ENCODE results near the gene NUBP1.
"Not testable (repeated sequence)": the region's sequence is repeated elsewhere in the genome, so short reads cannot be mapped to it uniquely, and the experiment has no call there.

NUBP1 gene

DNA sequence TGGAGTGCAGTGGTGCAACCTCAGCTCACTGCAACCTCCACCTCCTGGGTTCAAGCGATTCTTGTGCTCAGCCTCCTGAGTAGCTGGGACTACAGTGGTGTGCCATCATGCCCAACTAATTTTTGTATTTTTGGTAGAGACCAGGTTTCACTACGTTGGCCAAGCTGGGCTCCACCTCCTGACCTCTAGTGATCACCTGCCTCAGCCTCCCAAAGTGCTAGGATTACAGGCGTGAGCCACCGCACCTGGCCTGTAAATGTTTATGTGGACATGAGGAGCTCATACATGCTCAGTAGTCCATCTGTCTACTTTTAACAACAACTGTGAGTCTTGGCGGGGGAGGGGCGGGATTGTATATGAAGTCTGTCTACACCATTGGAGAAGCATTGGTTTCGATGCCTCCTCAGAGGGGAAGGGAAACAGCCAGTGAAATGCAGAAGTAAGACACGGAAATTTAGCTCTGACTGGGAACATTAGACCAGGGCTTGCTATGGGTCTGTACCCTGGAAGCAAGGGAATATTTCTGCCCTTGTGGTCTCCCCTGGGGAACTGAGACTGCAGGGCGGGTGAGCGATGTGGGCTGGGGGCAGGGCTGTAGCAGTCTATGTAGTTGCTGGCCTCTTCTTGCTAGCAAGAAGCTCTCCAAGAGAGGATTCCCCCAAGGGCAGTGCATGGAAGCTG is 9.3 kb downstream of the NUBP1 start:
- DNase-seq, result no peak

GRCh38 chr16:10753670-10754069 is 10.0 kb downstream of the NUBP1 start:
- no peak for DNase-seq

- DNase-seq, result no peak
Measured at GRCh38 chr16:10754941-10755340, 11.3 kb downstream of the NUBP1 start.

DNA sequence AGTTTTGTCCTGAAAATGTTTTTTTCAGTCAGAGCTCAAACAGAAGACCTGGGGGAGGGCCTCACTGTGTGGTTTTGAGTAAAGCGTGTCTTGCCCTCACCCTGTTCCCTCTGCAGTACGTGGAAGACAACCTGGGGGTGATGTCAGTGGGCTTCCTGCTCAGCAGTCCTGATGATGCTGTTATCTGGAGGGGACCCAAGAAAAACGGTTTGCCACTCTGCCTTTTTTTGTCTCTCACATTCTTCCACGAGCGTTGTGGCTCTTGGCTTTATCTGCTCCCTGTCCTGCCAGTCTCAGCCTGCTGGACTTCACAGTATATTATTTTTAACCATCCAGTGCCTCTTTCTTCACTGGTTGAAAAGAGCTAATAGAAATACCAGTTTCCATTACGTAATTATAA is 12.9 kb downstream of the NUBP1 start:
- no peak for DNase-seq

DNA sequence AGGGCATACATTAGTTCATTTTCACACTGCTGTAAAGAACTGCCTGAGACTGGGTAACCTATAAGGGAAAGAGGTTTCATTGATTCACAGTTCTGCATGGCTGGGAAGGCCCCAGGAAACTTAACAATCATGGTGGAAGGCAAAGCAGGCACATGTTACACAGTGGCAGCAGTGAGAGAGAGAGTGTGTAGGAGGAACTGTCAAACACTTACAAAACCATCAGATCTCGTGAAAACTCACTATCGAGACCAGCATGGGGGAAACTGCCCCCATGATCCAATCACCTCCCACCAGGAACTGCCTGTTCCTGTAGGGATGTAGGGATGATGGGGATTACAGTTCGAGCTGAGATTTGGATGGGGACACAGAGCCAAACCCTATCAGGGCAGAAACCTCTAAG is 17.2 kb downstream of the NUBP1 start:
- DNase-seq, result no peak

DNA sequence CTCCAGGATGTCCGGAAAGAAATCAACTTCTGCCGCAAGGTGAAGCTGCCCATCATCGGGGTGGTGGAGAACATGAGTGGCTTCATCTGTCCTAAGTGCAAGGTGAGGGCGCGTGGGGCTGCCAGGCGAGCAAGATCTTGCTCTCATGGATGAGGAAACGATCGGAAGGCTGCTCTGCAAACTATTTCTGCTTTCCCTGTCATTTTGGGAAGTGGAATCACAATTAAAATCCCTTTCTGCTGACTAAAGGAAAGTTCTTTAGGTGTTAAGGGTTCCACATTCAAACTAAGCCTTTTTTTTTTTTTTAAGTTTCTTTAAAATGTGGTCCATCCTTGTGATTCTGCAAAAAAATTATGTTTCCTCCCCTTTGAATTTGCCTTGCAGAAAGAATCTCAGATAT is 17.7 kb downstream of the NUBP1 start:
- no peak for DNase-seq

GRCh38 chr16:10762336-10763016 is 18.8 kb downstream of the NUBP1 start:
- no peak for DNase-seq

- no peak for DNase-seq
Measured at GRCh38 chr16:10763456-10763855, 19.8 kb downstream of the NUBP1 start.

- no peak for DNase-seq
Measured at GRCh38 chr16:10765772-10766171, 22.1 kb downstream of the NUBP1 start.

GRCh38 chr16:10767127-10767526 is 23.5 kb downstream of the NUBP1 start:
- DNase-seq, result no peak

- DNase-seq, result no peak
Measured at GRCh38 chr16:10769381-10769780, 25.7 kb downstream of the NUBP1 start.

- no peak for DNase-seq
Measured at GRCh38 chr16:10770907-10771306, 27.3 kb downstream of the NUBP1 start.

DNA sequence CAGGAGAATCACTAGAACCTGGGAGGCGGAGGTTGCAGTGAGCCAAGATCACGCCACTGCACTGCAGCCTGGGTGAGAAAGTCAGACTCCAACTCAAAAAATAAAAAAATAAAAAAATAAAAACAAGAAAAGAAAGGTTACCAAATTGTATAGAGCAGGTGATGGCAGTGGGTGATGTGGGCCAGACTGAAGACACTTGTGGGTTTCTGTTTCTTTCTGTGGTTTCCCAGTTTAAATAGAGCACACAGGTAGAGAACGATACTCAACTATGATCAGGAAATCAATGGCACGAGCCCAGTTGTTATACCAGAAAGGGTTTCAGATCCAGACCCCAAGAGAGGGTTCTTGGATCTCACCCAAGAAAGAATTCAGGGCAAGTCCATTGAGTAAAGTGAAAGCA is 32.6 kb downstream of the NUBP1 start:
- no peak for DNase-seq

- DNase-seq, result not testable (repeated sequence)
Measured at GRCh38 chr16:10776923-10777322, 33.3 kb downstream of the NUBP1 start.

DNA sequence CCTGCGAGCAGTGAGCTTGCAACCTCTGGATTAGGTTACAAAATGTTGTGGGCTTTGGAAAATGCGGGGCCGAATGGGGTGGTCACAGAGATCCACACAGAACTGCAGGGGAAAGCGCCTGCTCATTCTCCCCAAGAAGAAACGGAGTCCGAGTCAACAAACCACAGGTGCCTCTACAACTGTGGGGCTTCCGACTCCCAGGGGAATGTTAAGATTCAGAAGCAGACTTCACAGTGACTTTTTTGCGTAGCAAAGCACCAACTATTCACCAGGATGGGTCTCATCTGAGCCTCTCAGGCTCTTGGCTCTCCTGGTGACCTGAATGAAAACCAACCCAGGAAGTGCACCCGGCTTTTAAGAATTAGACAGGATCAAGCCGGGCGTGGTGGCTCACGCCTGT is 33.7 kb downstream of the NUBP1 start:
- no peak for DNase-seq

- DNase-seq, result not testable (repeated sequence)
Measured at GRCh38 chr16:10779908-10780307, 36.3 kb downstream of the NUBP1 start.

GRCh38 chr16:10780628-10781027 is 37.0 kb downstream of the NUBP1 start:
- no peak for DNase-seq

DNA sequence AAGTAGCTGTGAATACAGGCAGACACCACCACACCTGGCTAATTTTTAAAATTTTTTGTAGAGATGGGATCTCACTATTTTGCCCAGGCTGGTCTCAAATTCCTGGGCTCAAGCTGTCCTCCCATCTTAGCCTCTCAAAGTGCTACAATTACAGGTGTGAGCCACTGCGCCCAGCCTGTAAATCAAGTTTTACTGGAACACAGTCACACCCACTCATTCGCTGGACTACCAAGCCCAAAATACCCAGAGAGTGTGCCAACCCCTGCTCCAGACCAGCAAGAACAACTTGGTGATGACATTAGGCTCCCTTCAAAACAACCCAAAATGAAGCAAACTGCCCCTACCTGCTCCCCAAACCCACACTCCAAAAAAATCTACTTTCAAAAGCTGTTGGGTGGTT is 39.0 kb downstream of the NUBP1 start:
- no peak for DNase-seq

- no peak for DNase-seq
Measured at GRCh38 chr16:10787304-10787703, 43.7 kb downstream of the NUBP1 start.

GRCh38 chr16:10788630-10789029 is 45.0 kb downstream of the NUBP1 start:
- DNase-seq, result not testable (repeated sequence)

DNA sequence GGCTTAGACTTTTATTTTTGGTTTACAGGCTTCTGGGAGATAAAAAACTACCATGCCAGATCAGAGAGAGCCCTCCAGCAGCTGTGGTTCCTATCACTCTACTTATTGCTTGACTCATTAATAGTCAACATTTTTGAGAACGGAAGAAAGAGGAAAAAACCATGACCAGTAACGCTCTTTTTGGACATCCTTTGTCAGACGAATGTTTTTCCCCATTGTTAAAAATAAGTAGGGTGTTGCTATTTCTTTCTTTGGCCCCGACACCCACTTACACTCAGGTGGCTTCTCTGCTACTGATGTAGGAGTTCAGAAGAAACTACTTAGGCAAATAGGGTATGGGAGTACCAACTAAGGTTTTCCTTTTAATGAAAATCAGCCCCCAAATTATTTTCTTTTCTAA is 47.4 kb downstream of the NUBP1 start:
- no peak for DNase-seq

DNA sequence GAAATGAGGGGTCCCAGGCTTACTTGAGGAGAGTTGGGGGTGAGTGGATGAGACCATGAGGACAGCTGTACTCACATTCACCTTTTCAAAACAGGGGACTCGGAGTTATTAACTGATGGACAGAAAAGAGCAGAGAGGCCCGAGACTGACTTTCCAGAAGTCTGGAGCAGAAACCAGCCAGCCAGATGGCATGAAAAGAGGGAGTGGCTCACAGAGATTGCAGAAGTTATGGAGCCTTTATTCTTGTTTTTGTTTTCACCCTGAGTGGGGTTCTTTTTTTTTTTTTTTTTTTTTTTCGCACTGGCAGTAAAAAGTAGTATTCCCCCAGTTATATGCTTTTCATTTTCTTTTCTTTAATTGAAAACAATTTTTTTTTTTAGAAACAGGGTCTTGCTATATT is 56.1 kb downstream of the NUBP1 start:
- DNase-seq, result no peak

DNA sequence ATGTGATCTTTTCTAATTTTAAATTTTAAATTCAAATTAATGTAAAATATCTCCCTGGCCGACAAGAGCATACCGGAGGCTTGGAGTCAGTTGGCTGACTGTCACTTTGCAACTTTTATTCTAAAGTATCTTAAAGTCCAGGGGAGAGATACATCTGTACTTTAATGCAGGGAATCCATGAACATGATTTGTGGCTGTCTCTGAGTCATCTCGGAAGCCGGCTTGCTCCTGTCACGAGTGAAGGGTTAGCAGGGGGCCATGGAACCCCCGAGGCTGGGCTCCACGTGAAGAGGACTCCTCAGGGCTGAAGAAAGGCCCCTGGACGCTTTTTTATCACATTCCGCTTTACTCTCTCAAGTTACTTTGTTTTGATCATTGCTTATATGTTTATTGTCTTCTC is 61.7 kb downstream of the NUBP1 start:
- DNase-seq, result no peak

DNA sequence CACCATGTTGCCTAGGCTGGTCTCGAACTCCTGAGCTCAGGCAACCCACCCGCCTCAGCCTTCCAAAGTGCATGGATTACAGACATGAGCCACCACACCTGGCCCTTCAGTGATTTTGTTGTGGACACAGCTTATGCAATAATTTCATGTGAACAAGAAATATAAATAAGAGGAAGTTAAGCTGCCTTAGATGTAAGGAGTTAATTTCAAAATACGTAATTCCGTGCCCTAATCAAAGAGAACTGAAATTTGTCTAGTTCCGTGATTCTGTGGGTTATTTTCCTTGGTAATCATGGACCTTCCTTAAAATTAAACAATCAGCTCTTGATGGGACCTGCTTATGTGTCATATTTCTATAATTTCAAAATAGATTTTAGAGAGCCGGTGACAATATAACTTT is 63.1 kb downstream of the NUBP1 start:
- DNase-seq, result no peak

DNA sequence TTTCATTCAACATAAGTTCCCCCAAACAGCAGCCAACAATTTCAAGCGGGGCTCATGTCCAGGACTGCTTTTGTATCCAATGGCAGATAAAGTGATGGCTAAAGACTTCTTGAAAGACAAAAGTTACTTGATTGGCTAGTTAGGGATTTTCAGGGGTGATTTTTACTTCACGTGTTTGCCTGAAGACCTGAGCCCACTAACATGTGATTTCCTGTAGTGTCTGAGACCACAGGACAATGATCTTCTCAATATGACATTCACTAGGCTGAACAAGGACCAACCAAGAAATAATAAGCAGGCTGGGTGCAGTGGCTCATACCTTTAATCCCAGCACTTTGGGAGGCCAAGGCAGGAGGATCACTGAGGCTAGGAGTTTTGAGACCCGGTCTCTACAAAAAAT is 64.6 kb downstream of the NUBP1 start:
- no peak for DNase-seq
